ENCODE measurements around the gene SEC14L1.
"Not testable (repeated sequence)": the region's sequence is repeated elsewhere in the genome, so short reads cannot be mapped to it uniquely, and the experiment has no call there.

Gene SEC14L1

DNA sequence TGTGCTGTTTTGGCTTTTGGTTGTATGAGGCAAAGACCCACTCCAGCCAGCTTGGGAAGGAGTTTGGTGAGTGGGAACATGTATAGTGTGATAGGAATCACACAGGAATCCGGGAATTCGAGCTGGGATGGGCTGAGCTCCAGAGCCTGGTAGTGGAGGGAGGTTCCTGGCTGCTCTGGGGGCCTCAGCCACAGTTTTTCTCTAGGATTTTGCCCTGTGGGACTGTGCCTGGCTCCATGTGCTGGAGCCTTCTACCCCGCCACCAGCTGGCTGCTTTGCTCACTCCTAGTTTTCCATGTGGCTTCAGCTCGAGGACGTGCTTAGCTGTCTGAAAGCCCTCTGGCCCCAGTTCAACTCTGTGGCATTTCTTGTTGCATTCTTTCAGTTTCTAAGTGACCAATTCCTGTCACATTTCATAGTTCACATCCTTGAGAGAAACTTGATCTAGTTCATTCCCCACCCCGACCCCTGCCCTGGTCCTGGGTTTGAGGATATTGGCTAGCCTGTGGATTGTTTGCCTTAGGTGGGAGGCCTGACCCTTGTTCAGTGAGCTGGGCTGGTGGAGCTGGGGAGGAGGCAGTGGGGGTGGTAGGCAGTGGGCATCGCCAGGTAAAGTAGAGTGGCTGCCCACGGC is 5.0 kb downstream of the SEC14L1 start:
- DNase-seq (peak in 1 of 2 donors; percentile 34), ATAC-seq (peak; percentile 49)
- no peaks in the 10 kb centered on the region for H3K27me3 Mint-ChIP-seq
- peaks cover 82% of the 10 kb centered on the region for H3K4me1 Mint-ChIP-seq
- no peaks in the 10 kb centered on the region for H3K9me3 Mint-ChIP-seq
- peak overlapping the region; percentile 74 to 79 for H3K4me3 Mint-ChIP-seq
- peak overlapping the region; percentile 36 to 89 for H3K27ac Mint-ChIP-seq

DNA sequence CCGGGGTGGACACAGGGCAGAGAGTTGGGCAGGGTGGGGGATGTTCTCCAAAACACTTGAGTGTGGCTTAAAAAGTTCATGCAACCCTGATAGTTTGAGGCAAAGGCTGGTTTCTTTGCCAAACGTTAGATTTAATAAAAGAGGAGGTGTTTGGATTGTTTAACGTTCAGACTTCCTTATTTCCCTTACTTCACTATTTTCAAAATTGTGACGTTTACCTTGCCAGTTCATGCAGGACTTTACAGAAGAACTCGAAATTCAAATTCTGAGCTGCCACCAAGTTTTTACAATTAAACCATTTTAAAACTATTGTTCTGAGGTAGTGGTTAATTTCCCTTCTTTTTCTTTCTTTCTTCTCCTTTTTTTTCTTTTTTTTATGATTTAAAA is 5.5 kb downstream of the SEC14L1 start:
- Mint-ChIP-seq H3K9me3 (no peaks in the 10 kb centered on the region), H3K4me3 (peak overlapping the region; percentile 74 to 79), H3K27ac (peak overlapping the region in 1 of 2 donors; percentile 44), H3K4me1 (peaks cover 86% of the 10 kb centered on the region), H3K27me3 (no peaks in the 10 kb centered on the region)
- no peak for ATAC-seq
- DNase-seq, result no peak

DNA sequence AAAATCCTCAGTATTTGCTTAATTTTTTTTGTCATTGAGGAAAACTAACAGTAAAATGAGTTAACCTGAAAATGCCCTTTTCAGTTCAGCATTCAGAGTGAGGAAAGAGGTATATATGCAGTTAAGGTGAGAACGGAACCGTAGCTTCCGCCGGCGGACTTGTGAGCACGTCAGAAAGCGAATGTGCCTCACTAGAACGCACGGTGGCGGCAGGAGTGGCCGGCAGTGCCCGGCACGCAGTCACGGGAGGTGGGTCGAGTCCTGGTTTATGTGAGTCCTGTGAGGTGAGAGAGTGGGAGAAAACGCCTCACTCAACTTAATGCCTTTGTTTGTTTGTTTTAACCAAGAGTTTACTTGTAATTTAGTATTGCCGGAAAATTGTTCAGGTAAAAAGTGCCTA is 6.1 kb downstream of the SEC14L1 start:
- Mint-ChIP-seq H3K4me3 (peak overlapping the region; percentile 30 to 59), H3K27me3 (no peaks in the 10 kb centered on the region), H3K27ac (no peak overlapping the region)

DNA sequence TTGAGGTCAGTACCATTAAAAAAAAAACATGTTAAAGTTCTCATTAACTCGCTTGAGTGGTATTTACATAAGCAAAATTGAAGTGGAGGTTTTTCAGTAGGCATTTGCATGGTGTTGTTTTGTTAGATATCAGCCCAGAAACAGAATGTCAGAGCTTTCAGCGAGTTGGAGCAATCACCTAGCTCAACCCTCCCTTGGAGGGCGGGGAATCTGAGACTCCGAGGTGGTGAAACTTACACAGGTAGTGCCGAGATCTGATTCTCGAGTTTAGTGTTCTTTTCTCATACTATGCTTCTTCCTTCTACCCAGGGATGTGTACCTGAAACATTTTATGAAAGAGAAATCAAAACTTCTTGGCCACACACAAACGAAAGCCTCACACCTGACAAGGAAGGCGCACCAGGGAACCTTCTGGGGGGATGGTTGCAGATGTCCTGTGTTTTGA is 6.6 kb downstream of the SEC14L1 start:
- no peaks in the 10 kb centered on the region for H3K9me3 Mint-ChIP-seq
- no peak for DNase-seq
- H3K27ac Mint-ChIP-seq, result no peak overlapping the region
- peak overlapping the region; percentile 5 to 11 for H3K4me3 Mint-ChIP-seq
- H3K27me3 Mint-ChIP-seq, result no peaks in the 10 kb centered on the region
- peaks cover 79% of the 10 kb centered on the region for H3K4me1 Mint-ChIP-seq
- ATAC-seq, result no peak

More for the DNA sequence above, 6.1 kb downstream of the SEC14L1 start:
- DNase-seq, result no peak
- no peak for ATAC-seq
- Mint-ChIP-seq H3K9me3 (no peaks in the 10 kb centered on the region), H3K4me1 (peaks cover 84% of the 10 kb centered on the region)

DNA sequence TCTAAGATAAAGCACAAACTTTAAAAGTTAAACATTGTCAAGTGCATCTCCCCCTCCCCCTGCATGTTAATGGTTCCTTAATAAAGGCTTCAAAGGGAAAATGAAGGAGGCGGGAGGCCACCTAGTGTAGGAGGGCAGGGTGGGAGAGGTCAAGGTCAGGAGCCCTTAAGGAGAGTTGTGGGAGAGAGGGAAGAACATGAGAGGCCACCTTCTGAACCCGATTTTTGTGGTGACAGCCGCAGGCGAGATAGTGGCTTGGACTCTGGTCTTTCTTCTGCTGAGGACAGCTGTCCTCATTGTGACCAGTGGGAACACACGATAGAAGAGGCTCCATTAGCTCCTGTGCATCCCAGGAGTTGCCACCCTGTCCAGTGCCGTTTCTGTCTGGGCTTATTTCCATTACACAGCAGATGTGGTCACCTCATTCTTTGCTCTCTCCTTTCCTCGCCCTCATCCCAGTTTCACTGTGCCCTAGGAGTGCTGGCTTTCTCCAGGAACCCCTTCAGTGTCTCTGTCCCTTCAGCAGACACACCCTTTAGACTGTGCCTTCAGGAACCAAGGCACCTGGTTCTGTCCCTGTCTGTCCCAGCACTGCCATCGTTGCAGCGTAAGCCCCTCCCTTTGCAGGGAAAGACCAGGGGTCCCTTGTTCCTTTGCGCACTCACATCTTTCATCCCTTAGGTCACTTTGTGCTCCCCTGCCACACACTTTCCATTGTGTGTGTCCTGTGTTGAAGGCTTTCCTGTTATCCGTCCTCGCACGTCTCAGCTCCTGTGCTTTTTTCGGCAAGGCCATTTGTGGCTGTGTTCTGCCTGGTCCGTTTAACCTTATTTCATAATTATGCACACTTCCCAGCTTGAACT is 7.5 kb downstream of the SEC14L1 start:
- Mint-ChIP-seq H3K4me3 (no peak overlapping the region), H3K9me3 (no peaks in the 10 kb centered on the region), H3K27ac (peak overlapping the region in 1 of 2 donors; percentile 74), H3K4me1 (peaks cover 71% of the 10 kb centered on the region), H3K27me3 (no peaks in the 10 kb centered on the region)
- DNase-seq (no peak), ATAC-seq (no peak)

DNA sequence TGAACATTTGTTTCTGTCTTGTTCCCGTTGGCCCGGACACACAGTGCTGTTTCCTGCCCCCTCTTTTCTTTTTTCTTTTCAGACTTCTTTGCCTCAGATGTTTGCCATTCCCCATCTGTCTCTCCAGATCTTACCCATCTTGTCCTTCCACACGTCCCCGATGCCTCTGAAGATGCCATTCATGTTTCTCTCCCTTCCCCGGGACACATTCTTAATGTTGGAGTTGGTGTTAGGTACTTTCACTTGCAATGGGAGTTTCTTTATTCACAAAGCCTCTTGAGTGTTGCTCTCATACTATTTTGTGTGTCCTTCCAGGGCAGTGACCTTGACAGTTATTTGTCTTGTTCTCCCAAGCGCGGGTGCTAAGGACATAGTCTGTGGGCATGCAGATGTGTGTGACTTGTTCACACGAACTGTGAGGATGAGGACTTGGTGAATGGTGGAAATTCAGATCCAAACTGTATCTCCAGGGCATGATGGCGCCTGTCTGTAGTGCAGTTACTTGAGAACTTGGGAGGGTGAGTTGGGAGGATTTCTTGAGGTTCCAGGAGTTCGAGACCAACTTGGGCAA is 8.3 kb downstream of the SEC14L1 start:
- no peak for DNase-seq
- no peaks in the 10 kb centered on the region for H3K9me3 Mint-ChIP-seq
- no peaks in the 10 kb centered on the region for H3K27me3 Mint-ChIP-seq
- H3K4me1 Mint-ChIP-seq, result peaks cover 71% of the 10 kb centered on the region
- no peak overlapping the region for H3K4me3 Mint-ChIP-seq
- no peak overlapping the region for H3K27ac Mint-ChIP-seq
- ATAC-seq, result no peak

DNA sequence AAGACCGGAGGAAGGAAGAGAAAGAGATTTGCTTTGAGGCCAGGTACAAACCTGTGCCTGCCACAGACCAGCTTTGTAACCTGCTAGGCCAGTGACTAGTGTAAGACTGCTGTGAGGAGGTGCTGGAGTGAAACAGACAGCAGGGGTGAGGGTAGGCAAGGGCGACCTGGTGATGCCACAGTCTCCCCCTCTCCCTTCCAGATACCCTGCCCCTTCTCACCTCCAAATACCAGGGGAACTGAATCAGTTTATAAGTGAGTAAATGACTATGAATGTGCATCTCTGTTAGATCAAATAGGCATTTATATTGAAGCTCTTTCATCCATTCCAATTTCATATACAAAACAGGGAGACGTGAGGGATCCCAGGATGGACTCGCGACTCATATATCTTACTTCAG is 9.4 kb downstream of the SEC14L1 start:
- no peaks in the 10 kb centered on the region for H3K27me3 Mint-ChIP-seq
- no peaks in the 10 kb centered on the region for H3K9me3 Mint-ChIP-seq
- H3K27ac Mint-ChIP-seq, result peak overlapping the region in 1 of 2 donors; percentile 44
- no peak for DNase-seq
- no peak overlapping the region for H3K4me3 Mint-ChIP-seq
- no peak for ATAC-seq
- peaks cover 72% of the 10 kb centered on the region for H3K4me1 Mint-ChIP-seq

DNA sequence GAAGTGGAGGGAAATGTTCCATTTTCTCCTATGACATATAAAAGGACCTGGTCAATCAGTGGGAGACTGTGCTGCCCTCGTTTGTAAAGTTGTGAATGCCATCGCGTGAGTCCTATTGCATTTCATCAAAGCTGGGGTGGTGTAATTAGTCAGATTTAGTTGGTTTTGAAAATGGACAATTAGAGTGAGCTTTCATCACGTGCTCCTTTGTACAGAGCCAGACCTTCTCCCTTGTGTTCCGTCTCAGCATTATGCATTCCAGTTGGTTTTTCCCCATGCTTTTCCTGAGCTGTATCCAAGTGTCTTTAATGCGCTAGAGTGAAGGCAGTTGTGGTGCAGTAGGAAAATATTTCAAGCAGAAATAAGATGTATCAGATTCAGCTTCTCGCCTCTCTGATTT is 10.4 kb downstream of the SEC14L1 start:
- ATAC-seq, result no peak

DNA sequence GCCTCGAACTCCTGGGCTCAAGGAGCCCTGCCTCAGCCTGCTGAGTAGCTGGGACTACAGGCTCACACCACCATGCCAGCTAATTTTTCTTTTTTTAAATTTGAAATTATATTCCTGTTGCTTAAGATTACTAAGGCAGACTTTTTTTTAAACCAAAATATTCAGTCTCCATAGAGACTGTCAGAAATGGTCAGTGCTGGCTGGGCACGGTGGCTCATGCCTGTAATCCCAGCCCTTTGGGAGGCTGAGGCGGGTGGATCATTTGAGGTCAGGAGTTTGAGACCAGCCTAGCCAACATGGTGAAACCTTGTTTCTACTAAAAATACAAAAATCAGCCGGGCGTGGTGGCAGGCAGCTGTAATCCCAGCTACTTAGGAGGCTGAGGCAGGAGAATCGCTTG is 11.3 kb downstream of the SEC14L1 start:
- H3K27me3 Mint-ChIP-seq, H3K9me3 Mint-ChIP-seq, H3K27ac Mint-ChIP-seq, DNase-seq, H3K4me3 Mint-ChIP-seq, ATAC-seq: not testable (repeated sequence)
- H3K4me1 Mint-ChIP-seq, result peaks cover 68% of the 10 kb centered on the region

More for the DNA sequence above, 10.4 kb downstream of the SEC14L1 start:
- Mint-ChIP-seq H3K27ac (no peak overlapping the region), H3K27me3 (no peaks in the 10 kb centered on the region), H3K4me1 (peaks cover 72% of the 10 kb centered on the region), H3K9me3 (no peaks in the 10 kb centered on the region), H3K4me3 (no peak overlapping the region)
- no peak for DNase-seq

DNA sequence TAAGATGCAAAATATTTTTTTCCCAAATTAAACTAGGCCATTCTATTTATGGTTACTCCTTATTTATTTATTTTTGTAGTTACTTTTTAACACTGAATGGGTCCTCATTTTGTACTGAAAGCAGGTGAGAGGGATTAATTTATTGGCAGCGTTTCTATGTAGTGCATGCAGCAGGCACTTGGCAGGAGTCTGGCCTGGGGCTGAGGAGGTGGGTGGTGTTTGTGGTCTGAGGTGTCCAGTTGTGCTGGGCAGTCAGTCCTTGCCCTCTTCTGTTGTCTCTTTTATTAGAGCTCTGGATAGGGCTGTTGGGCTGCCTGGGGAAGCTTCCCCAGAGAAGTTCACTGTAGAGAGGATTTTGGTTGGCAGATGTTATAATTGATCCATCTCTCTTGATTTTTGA is 12.7 kb downstream of the SEC14L1 start:
- peak overlapping the region in 1 of 2 donors; percentile 41 for H3K27ac Mint-ChIP-seq
- no peak for DNase-seq
- no peaks in the 10 kb centered on the region for H3K9me3 Mint-ChIP-seq
- H3K4me1 Mint-ChIP-seq, result peaks cover 61% of the 10 kb centered on the region
- ATAC-seq, result no peak
- no peak overlapping the region for H3K4me3 Mint-ChIP-seq
- no peaks in the 10 kb centered on the region for H3K27me3 Mint-ChIP-seq

DNA sequence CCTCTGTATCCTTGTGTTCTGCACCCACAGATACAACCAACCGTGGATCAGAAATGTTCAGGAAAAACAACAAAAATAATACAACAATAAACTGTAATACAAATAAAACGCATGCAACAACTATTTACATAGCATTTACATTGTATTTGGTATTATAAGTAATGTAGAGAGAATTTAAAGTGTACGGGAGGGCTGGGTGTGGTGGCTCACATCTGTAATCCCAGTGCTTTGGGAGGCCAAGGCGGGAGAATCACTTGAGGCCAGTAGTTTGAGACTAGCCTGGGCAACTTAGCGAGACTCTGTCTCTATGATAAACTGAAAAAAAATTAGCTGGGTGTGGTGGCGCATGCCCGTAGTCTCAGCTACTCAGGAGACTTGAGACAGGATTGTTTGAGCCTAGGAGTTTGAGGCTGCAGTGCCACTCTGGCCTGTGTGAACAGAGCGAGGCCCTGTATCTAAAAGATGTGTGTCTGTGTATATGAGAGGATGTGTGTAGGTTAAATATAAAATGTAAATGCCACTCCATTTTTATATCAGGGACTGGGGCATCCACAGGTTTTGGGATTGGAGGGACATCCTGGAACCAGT is 13.3 kb downstream of the SEC14L1 start:
- Mint-ChIP-seq H3K27ac (peak overlapping the region in 1 of 2 donors; percentile 45), H3K9me3 (no peaks in the 10 kb centered on the region), H3K27me3 (no peaks in the 10 kb centered on the region), H3K4me1 (peaks cover 55% of the 10 kb centered on the region), H3K4me3 (no peak overlapping the region)
- DNase-seq (no peak), ATAC-seq (no peak)

DNA sequence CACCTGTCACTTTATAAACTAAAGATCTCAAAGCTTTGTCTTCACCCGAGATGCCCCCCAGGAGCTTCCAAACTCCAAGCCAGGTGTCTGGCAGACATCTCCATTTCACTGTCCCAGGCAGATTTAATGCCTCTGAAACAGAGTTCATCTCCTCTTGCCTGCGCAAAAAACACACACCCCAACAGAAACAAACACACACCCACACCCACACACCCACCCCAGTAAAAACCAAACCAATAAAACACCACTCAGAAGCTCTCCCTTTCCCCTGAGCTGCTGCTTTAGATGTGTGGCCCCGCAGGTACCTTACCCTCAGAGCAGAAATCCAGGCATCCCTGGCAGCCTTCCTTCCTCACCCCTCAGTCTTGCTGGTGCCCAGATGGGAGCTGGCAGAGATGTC is 14.4 kb downstream of the SEC14L1 start:
- ATAC-seq, result no peak
- Mint-ChIP-seq H3K4me3 (peak overlapping the region in 1 of 2 donors; percentile 22), H3K27ac (peak overlapping the region; percentile 27 to 88)

DNA sequence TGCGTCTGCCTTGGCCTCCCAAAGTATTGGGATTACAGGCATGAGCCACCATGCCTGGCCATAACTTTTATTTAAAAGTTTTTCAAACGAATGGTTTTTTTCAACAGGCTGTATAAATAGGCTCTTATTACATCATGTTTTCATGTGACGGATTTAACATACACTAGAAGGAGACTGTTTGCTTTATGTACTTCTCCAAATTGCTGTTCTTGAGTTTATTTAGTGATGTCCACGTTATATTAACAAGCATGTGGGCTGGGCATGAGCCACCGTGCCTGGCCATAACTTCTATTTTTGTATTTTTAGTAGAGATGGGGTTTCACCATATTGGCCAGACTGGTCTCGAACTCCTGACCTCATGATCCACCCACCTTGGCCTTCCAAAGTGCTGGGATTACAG is 17.0 kb downstream of the SEC14L1 start:
- DNase-seq, ATAC-seq, H3K27ac Mint-ChIP-seq, H3K9me3 Mint-ChIP-seq, H3K4me3 Mint-ChIP-seq, H3K27me3 Mint-ChIP-seq: not testable (repeated sequence)
- peaks cover 70% of the 10 kb centered on the region for H3K4me1 Mint-ChIP-seq

More for the DNA sequence above, 14.4 kb downstream of the SEC14L1 start:
- no peak for DNase-seq
- no peaks in the 10 kb centered on the region for H3K27me3 Mint-ChIP-seq
- H3K4me1 Mint-ChIP-seq, result peaks cover 59% of the 10 kb centered on the region
- H3K9me3 Mint-ChIP-seq, result no peaks in the 10 kb centered on the region

DNA sequence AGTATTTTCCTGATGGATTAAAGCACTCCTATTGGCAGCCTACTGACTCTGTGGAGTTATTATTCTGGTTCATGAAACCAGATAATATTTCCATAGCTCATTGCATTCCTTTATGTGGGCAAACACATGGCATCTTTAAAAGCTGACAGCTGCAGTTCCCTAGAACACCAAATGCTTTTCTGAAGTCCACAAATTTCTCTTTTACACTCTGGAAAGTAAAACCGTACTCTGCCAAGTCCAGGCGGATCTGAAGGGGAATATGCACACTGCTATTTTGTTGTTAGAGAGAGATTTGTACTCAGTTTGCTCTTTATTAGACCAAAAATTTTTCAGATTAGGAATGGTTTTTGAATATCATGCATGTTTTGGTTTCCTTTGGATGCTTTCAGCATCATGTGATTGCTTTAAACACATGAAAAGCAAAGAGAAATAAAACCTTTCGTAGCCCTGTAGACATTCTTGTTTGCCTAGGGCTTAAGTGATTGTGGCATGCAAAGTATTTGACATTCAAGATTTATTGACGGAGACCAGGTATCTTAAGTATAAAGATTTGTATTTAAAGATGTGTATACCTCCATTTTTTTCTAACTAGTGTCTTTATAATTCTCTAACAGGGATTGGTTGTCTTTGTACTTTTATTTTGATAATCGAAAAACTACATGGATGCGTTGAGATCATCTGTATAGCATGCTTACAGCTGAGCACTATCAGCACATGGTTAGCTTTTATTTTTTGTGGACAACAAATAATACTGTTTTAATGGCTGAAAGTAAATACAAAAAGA is 19.5 kb downstream of the SEC14L1 start:
- no peak for DNase-seq
- Mint-ChIP-seq H3K4me1 (peaks cover 74% of the 10 kb centered on the region), H3K4me3 (no peak overlapping the region), H3K9me3 (no peaks in the 10 kb centered on the region), H3K27ac (no peak overlapping the region), H3K27me3 (no peaks in the 10 kb centered on the region)
- ATAC-seq, result no peak
